SU-DHL-6 (cell line): ENCODE data around the gene CAPZA1.

ENCODE experiments used
- H2AFZ ChIP-seq: fragments of 200-600 bp; sonication (generic); 2 replicates; pipeline ENCODE4 v1.6.1; 2014; ENCODE audit warnings: low read depth, mild to moderate bottlenecking, moderate library complexity, mixed read lengths, antibody characterized with exemption, low read length; ENCODE audit not compliant: severe bottlenecking
- H3F3A ChIP-seq: fragments of 200-600 bp; shearing (Covaris generic); 2 replicates; pipeline ENCODE4 v1.6.0; 2016; ENCODE audit warnings: antibody characterized with exemption, mild to moderate bottlenecking; ENCODE audit not compliant: insufficient read depth
- H3K27ac ChIP-seq: fragments of 200-600 bp; sonication (generic); 2 replicates; pipeline ENCODE4 v1.5.1; 2016; ENCODE audit warnings: low read depth, mild to moderate bottlenecking, low read length, moderate library complexity, mixed read lengths
- H3K27me3 ChIP-seq: fragments of 200-600 bp; sonication (generic), shearing (Covaris generic); 2 replicates; pipeline ENCODE4 v1.6.0; 2014; ENCODE audit warnings: mild to moderate bottlenecking, low read length
- H3K36me3 ChIP-seq: fragments of 200-600 bp; sonication (generic); 2 replicates; pipeline ENCODE4 v1.6.1; 2014; ENCODE audit warnings: mild to moderate bottlenecking, low read length, mixed read lengths
- H3K4me2 ChIP-seq: fragments of 300-600, 200-600 bp; shearing (Covaris generic), sonication (generic); 2 replicates; pipeline ENCODE4 v1.6.0; 2014; ENCODE audit warnings: low read length, low read depth, mild to moderate bottlenecking; ENCODE audit not compliant: poor library complexity, severe bottlenecking
- H3K4me3 ChIP-seq: fragments of 200-600 bp; sonication (generic); 2 replicates; pipeline ENCODE4 v1.5.1; 2014; ENCODE audit warnings: antibody characterized with exemption, low read length, mild to moderate bottlenecking, mixed read lengths; ENCODE audit not compliant: insufficient read depth, poor library complexity, severe bottlenecking
- H3K79me2 ChIP-seq: fragments of 200-600 bp; sonication (generic); 2 replicates; pipeline ENCODE4 v1.6.1; 2014; ENCODE audit warnings: mild to moderate bottlenecking, low read length, moderate library complexity; ENCODE audit not compliant: insufficient read depth
- H3K9ac ChIP-seq: fragments of 200-600 bp; sonication (generic); 2 replicates; pipeline ENCODE4 v1.7.0; 2014; ENCODE audit warnings: mild to moderate bottlenecking, low read length
- H3K9me2 ChIP-seq: fragments of 200-600 bp; sonication (generic); replicated peaks from 2 replicates; pipeline ENCODE4 v1.6.1; 2014; ENCODE audit warnings: low read length; ENCODE audit not compliant: insufficient read depth
- H3K9me3 ChIP-seq: fragments of 200-600 bp; sonication (generic); 2 replicates; pipeline ENCODE4 v1.6.1; 2014; ENCODE audit warnings: low read length, mixed read lengths; ENCODE audit not compliant: insufficient read depth
- H4K20me1 ChIP-seq: fragments of 200-600 bp; sonication (generic); 2 replicates; pipeline ENCODE4 v1.6.1; 2014; ENCODE audit warnings: low read depth, mild to moderate bottlenecking, antibody characterized with exemption, low read length, moderate library complexity, mixed read lengths
- EZH2phosphoT487 ChIP-seq: fragments of 200-600 bp; sonication (generic), shearing (Covaris generic); conservative IDR thresholded peaks from 2 replicates; pipeline ENCODE4 v1.6.1; 2018; ENCODE audit warnings: mild to moderate bottlenecking, antibody characterized with exemption, low read length, moderate library complexity, mixed read lengths
- TF ChIP-seq, protein P1 (sequence below): fragments of 200-600 bp; sonication (generic); IDR thresholded peaks from one replicate; pipeline ENCODE4 v1.5.1; 2017; ENCODE audit warnings: antibody characterized with exemption, mild to moderate bottlenecking, low read length, moderate library complexity; ENCODE audit not compliant: insufficient read depth, poor library complexity, severe bottlenecking

CAPZA1 gene

DNA sequence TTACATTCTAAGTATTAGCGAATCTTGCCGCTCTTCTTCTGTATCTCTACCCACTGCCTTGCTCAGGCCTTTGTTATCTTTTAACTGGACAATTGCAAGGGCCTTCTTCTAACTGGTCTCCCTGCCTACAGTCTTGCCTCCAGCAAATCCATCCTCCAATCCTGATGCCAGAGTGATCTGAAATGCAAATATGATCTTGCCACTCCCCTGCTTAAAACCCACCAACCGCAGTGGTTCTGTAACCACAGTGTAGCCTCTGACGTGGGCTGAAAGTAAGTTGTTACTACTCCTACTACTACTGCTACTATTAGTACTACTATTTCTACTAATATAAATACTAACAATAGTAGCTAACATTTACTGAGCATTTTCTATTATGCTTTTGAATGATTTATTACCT lies 67.2 kb downstream of the CAPZA1 start:
- no peaks in the 10 kb centered on the region for H3K79me2 ChIP-seq
- H3K4me3 ChIP-seq, result no peak overlapping the region
- H3K27ac ChIP-seq, result no peak overlapping the region
- no peaks in the 10 kb centered on the region for H3K9me2 ChIP-seq
- H3K9me3 ChIP-seq, result no peaks in the 10 kb centered on the region
- no peaks in the 10 kb centered on the region for H3K36me3 ChIP-seq
- no peaks in the 10 kb centered on the region for H4K20me1 ChIP-seq
- TF ChIP-seq, protein P1, sequence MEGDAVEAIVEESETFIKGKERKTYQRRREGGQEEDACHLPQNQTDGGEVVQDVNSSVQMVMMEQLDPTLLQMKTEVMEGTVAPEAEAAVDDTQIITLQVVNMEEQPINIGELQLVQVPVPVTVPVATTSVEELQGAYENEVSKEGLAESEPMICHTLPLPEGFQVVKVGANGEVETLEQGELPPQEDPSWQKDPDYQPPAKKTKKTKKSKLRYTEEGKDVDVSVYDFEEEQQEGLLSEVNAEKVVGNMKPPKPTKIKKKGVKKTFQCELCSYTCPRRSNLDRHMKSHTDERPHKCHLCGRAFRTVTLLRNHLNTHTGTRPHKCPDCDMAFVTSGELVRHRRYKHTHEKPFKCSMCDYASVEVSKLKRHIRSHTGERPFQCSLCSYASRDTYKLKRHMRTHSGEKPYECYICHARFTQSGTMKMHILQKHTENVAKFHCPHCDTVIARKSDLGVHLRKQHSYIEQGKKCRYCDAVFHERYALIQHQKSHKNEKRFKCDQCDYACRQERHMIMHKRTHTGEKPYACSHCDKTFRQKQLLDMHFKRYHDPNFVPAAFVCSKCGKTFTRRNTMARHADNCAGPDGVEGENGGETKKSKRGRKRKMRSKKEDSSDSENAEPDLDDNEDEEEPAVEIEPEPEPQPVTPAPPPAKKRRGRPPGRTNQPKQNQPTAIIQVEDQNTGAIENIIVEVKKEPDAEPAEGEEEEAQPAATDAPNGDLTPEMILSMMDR, result no peak
- no peak for TF ChIP-seq EZH2phosphoT487
- no peak overlapping the region for H2AFZ ChIP-seq
- no peaks in the 10 kb centered on the region for H3F3A ChIP-seq
- no peaks in the 10 kb centered on the region for H3K27me3 ChIP-seq
- H3K4me2 ChIP-seq, result no peak overlapping the region
- no peak overlapping the region for H3K9ac ChIP-seq

DNA sequence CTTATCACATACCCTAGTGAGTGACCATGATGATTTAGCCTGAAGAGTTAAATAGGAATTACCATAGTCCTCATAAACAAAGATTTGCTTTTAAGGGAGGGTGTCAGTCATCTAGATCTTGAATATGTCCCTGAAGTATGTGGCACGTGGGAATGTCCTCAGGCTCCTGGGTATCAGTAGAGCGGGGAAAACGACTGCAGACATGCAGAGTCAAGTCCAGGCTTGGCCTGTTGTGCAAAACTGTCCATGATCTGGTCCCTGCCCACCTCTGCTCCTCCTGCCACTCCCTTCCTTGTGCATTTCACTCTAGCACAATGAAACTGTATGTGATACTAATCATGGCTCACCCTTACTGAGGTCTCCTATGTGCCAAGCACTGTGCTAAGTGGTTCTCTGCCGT lies 67.7 kb downstream of the CAPZA1 start:
- H3K79me2 ChIP-seq, result no peaks in the 10 kb centered on the region
- H3K4me3 ChIP-seq, result no peak overlapping the region
- H3F3A ChIP-seq, result no peaks in the 10 kb centered on the region
- no peaks in the 10 kb centered on the region for H4K20me1 ChIP-seq
- no peak overlapping the region for H3K9ac ChIP-seq
- H3K27ac ChIP-seq, result no peak overlapping the region
- no peak for TF ChIP-seq EZH2phosphoT487
- TF ChIP-seq, protein P1, result no peak
- H3K36me3 ChIP-seq, result no peaks in the 10 kb centered on the region
- H3K4me2 ChIP-seq, result no peak overlapping the region
- H3K27me3 ChIP-seq, result no peaks in the 10 kb centered on the region
- H3K9me3 ChIP-seq, result no peaks in the 10 kb centered on the region
- no peaks in the 10 kb centered on the region for H3K9me2 ChIP-seq
- no peak overlapping the region for H2AFZ ChIP-seq

DNA sequence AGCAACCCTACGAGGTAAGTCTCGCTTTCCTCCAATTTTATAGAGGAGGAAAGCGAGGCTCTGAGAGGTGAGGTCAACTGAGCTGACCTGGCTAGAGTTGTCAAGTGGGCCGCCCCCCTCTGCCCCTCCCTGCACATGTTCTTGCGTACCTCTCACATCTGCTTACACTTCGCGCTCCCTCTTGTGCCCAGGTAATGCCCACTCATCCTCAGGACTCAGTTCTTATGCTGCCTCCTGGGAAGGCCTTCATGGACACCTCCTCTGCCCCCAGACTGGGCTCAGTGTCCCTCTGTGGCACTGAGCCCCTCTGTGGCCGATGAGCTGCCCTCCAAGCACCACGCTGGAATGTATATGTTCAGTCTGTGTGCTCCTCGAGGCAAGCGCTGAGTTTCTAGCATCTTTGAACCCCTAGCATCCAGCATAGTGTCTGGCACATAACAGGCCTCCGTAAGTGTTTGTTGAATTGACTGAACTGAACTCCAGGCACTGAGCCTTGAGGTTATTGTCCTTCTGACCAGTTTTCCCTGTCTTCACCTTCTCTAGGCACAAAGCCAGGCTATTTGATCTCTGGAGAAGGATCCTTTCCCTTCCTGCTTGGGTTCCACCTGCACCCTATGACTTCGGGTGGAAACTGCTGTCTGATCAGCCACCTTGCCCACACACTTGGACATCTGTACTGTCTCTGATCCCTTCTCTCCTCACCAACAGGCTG lies 68.3 kb downstream of the CAPZA1 start:
- H3K9me2 ChIP-seq, result no peaks in the 10 kb centered on the region
- no peaks in the 10 kb centered on the region for H3K79me2 ChIP-seq
- H3K4me2 ChIP-seq, result no peak overlapping the region
- H3F3A ChIP-seq, result no peaks in the 10 kb centered on the region
- H3K27ac ChIP-seq, result no peak overlapping the region
- H2AFZ ChIP-seq, result no peak overlapping the region
- H3K9me3 ChIP-seq, result no peaks in the 10 kb centered on the region
- no peak overlapping the region for H3K4me3 ChIP-seq
- no peaks in the 10 kb centered on the region for H3K27me3 ChIP-seq
- H4K20me1 ChIP-seq, result no peaks in the 10 kb centered on the region
- no peak for TF ChIP-seq EZH2phosphoT487
- TF ChIP-seq, protein P1, result no peak
- no peaks in the 10 kb centered on the region for H3K36me3 ChIP-seq
- no peak overlapping the region for H3K9ac ChIP-seq
